ENCODE measurements around the gene NXN.

- TF ChIP-seq CTCF (IDR thresholded peaks at IDR 0.05; ENCODE audit: low read depth, low read length, poor library complexity, severe bottlenecking), result no peak
- no peak for TF ChIP-seq EZH2phosphoT487 (IDR thresholded peaks at IDR 0.05; ENCODE audit: borderline replicate concordance, low read length)
Observed at GRCh38 chr17:909642-910323, 69.8 kb downstream of the NXN start.
